Liver (tissue), 3 donors: ENCODE measurements around the gene HEATR5A.
"Not testable (repeated sequence)": the region's sequence is repeated elsewhere in the genome, so short reads cannot be mapped to it uniquely, and the experiment has no call there.

Experiments used
- EGR1 ChIP-seq, 2 donors: IDR thresholded peaks; 2 replicates each; pipeline ENCODE4 v1.6.1; 2016 to 2018; ENCODE audit warnings: antibody characterized with exemption in 2 of 2, low read depth in 2 of 2
- JUND ChIP-seq, 2 donors: IDR thresholded peaks; 2 replicates each; pipeline ENCODE4 v1.6.1; 2016; ENCODE audit warnings: antibody characterized with exemption in 2 of 2
- RXRA ChIP-seq, 2 donors: IDR thresholded peaks; 2 replicates each; pipeline ENCODE4 v1.6.1; 2017 to 2018; ENCODE audit warnings: antibody characterized with exemption in 2 of 2, mild to moderate bottlenecking in 1 of 2
- YY1 ChIP-seq: IDR thresholded peaks from 2 replicates; pipeline ENCODE4 v1.6.1; 2016; ENCODE audit warnings: antibody characterized with exemption, mild to moderate bottlenecking
- TF ChIP-seq, protein P1 (sequence below): fragments of 150-350 bp; IDR thresholded peaks from 2 replicates; pipeline ENCODE4 v1.5.1; 2017; ENCODE audit warnings: improper control_type of control experiment, low read depth, low read length; ENCODE audit not compliant: missing input control
- TF ChIP-seq, protein P2 (sequence below): IDR thresholded peaks from 2 replicates; pipeline ENCODE4 v1.6.1; 2016; ENCODE audit warnings: antibody characterized with exemption
- TF ChIP-seq, protein P3 (sequence below): IDR thresholded peaks from 2 replicates; pipeline ENCODE4 v1.6.1; 2016; ENCODE audit warnings: antibody characterized with exemption, mild to moderate bottlenecking
- donor health status: healthy.
- donor health status: healthy.

DNA sequence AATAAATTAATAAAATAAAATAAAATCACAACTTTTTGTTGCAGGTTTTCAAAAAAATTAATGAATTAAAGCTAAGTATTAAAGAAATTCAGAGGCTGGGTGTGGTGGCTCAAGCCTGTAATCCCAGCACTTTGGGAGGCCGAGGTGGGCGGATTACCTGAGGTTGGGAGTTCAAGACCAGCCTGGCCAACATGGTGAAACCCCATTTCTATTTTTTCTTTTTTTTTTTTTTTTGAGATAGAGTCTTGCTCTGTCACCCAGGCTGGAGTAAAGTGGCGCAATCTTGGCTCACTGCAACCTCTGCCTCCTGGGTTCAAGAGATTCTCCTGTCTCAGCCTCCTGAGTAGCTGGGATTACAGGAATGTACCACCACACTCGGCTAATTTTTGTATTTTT is 161.3 kb downstream of the HEATR5A start:
- TF ChIP-seq, protein P1, sequence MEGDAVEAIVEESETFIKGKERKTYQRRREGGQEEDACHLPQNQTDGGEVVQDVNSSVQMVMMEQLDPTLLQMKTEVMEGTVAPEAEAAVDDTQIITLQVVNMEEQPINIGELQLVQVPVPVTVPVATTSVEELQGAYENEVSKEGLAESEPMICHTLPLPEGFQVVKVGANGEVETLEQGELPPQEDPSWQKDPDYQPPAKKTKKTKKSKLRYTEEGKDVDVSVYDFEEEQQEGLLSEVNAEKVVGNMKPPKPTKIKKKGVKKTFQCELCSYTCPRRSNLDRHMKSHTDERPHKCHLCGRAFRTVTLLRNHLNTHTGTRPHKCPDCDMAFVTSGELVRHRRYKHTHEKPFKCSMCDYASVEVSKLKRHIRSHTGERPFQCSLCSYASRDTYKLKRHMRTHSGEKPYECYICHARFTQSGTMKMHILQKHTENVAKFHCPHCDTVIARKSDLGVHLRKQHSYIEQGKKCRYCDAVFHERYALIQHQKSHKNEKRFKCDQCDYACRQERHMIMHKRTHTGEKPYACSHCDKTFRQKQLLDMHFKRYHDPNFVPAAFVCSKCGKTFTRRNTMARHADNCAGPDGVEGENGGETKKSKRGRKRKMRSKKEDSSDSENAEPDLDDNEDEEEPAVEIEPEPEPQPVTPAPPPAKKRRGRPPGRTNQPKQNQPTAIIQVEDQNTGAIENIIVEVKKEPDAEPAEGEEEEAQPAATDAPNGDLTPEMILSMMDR: not testable (repeated sequence)
- TF ChIP-seq JUND (IDR thresholded peaks at IDR 0.05); YY1; EGR1 (IDR thresholded peaks at IDR 0.05; ENCODE audit: low read depth in 2 of 2); RXRA (IDR thresholded peaks at IDR 0.05): not testable (repeated sequence)
- TF ChIP-seq, protein P2, sequence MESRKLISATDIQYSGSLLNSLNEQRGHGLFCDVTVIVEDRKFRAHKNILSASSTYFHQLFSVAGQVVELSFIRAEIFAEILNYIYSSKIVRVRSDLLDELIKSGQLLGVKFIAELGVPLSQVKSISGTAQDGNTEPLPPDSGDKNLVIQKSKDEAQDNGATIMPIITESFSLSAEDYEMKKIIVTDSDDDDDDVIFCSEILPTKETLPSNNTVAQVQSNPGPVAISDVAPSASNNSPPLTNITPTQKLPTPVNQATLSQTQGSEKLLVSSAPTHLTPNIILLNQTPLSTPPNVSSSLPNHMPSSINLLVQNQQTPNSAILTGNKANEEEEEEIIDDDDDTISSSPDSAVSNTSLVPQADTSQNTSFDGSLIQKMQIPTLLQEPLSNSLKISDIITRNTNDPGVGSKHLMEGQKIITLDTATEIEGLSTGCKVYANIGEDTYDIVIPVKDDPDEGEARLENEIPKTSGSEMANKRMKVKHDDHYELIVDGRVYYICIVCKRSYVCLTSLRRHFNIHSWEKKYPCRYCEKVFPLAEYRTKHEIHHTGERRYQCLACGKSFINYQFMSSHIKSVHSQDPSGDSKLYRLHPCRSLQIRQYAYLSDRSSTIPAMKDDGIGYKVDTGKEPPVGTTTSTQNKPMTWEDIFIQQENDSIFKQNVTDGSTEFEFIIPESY: not testable (repeated sequence)
- TF ChIP-seq, protein P3, sequence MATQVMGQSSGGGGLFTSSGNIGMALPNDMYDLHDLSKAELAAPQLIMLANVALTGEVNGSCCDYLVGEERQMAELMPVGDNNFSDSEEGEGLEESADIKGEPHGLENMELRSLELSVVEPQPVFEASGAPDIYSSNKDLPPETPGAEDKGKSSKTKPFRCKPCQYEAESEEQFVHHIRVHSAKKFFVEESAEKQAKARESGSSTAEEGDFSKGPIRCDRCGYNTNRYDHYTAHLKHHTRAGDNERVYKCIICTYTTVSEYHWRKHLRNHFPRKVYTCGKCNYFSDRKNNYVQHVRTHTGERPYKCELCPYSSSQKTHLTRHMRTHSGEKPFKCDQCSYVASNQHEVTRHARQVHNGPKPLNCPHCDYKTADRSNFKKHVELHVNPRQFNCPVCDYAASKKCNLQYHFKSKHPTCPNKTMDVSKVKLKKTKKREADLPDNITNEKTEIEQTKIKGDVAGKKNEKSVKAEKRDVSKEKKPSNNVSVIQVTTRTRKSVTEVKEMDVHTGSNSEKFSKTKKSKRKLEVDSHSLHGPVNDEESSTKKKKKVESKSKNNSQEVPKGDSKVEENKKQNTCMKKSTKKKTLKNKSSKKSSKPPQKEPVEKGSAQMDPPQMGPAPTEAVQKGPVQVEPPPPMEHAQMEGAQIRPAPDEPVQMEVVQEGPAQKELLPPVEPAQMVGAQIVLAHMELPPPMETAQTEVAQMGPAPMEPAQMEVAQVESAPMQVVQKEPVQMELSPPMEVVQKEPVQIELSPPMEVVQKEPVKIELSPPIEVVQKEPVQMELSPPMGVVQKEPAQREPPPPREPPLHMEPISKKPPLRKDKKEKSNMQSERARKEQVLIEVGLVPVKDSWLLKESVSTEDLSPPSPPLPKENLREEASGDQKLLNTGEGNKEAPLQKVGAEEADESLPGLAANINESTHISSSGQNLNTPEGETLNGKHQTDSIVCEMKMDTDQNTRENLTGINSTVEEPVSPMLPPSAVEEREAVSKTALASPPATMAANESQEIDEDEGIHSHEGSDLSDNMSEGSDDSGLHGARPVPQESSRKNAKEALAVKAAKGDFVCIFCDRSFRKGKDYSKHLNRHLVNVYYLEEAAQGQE: not testable (repeated sequence)
